Measurements from ENCODE around the gene MYMK. TPM values are rescaled to one million over a fixed set of nuclear protein-coding genes. Genes with fewer than 3 reads are reported as not detected.

MYMK gene
- polyA plus RNA-seq, 3 donors: not detected

- Histone ChIP-seq H3K27ac (ENCODE audit: low read depth in 1 of 2, low read length in 2 of 2) (no peak overlapping the region), H4K20me1 (ENCODE audit: insufficient read depth, low read length) (no peaks in the 10 kb centered on the region), H3K4me1 (ENCODE audit: control insufficient read depth in 1 of 2, insufficient read depth in 2 of 2, low read length in 2 of 2) (peaks cover 16 to 22% of the 10 kb centered on the region in 2 donors), H3K79me2 (ENCODE audit: insufficient read depth, low read length) (no peaks in the 10 kb centered on the region), H3K36me3 (replicated peaks in 1 of 2; ENCODE audit: control insufficient read depth in 1 of 2, insufficient read depth in 2 of 2, low read length in 2 of 2) (no peaks in the 10 kb centered on the region), H3K4me2 (replicated peaks; ENCODE audit: extremely low read depth, low read length, poor library complexity, severe bottlenecking) (peak overlapping the region; percentile 64), H3K4me3 (replicated peaks in 1 of 3; ENCODE audit: low read depth in 2 of 3, low read length in 3 of 3) (peak overlapping the region in 1 of 3 experiments; percentile 56), H3K9me3 (replicated peaks in 1 of 2; ENCODE audit: control insufficient read depth in 1 of 2, insufficient read depth in 1 of 2, low read length in 2 of 2) (no peaks in the 10 kb centered on the region), H3K27me3 (ENCODE audit: control insufficient read depth in 2 of 2, insufficient read depth in 2 of 2, low read length in 2 of 2) (peaks cover 0 to 25% of the 10 kb centered on the region in 2 donors), H2AFZ (ENCODE audit: insufficient read depth, low read depth, low read length, poor library complexity, severe bottlenecking) (peak overlapping the region; percentile 78), H3K9ac (ENCODE audit: insufficient read depth, low read length, poor library complexity, severe bottlenecking) (no peak overlapping the region)
- peak overlapping the region; percentile 58 to 88 for H3K4me3 Mint-ChIP-seq
- H3K27ac Mint-ChIP-seq: no peak overlapping the region
- H3K27me3 Mint-ChIP-seq (ENCODE audit: low read depth in 3 of 3): peaks cover 26 to 49% (median 27%) of the 10 kb centered on the region in 3 donors
- peaks cover 18% of the 10 kb centered on the region for H3K4me1 Mint-ChIP-seq
- no peaks in the 10 kb centered on the region for H3K36me3 Mint-ChIP-seq
- DNase-seq: no peak
- intact Hi-C loops (cut with micrococcal nuclease): no loop called here
- WGBS (ENCODE audit: insufficient coverage): 36% methylated on average over 14 of the region's 18 CpGs
- TF ChIP-seq, protein P1, sequence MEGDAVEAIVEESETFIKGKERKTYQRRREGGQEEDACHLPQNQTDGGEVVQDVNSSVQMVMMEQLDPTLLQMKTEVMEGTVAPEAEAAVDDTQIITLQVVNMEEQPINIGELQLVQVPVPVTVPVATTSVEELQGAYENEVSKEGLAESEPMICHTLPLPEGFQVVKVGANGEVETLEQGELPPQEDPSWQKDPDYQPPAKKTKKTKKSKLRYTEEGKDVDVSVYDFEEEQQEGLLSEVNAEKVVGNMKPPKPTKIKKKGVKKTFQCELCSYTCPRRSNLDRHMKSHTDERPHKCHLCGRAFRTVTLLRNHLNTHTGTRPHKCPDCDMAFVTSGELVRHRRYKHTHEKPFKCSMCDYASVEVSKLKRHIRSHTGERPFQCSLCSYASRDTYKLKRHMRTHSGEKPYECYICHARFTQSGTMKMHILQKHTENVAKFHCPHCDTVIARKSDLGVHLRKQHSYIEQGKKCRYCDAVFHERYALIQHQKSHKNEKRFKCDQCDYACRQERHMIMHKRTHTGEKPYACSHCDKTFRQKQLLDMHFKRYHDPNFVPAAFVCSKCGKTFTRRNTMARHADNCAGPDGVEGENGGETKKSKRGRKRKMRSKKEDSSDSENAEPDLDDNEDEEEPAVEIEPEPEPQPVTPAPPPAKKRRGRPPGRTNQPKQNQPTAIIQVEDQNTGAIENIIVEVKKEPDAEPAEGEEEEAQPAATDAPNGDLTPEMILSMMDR (IDR thresholded peaks at IDR 0.05): peak; percentile 27
- no peaks in the 10 kb centered on the region for H3K9me3 Mint-ChIP-seq
Measured at GRCh38 chr9:133540698-133541025, 15.9 kb upstream of the MYMK start.

DNA sequence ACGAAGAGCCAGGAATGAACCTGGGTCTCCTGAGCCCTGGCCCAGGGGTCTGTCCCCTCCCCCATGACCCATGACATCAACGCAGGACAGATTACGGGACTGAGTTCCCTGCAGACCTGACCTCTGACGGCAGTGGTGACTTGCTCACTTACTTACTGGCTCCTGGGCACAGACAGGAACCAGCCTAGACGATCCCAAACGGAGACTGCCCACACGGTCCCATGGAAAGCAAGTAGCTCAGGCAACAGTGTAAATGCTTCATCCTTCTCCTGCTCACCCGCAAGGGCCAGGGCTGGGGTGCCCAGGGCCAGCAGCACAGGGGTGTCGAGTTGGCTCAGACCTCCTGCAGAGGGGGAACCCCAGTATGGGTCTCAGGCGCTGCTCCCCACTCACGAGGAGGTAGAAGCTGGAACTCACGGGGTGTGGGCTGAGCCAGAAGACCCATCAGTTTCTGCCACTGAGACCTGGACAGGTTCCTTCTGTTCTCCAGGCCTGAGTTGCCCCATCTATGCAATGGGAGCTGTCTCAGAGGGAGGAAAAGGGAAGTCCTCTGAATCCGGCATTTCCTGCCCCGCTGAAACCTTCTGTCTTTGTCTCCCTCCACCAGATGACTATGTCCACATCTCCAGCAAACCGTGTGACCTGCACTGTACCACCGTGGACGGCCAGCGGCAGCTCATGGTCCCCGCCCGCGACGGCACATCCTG, 15.4 kb upstream of the MYMK start:
- Histone ChIP-seq H3K79me2 (ENCODE audit: insufficient read depth, low read length) (no peaks in the 10 kb centered on the region), H2AFZ (ENCODE audit: insufficient read depth, low read depth, low read length, poor library complexity, severe bottlenecking) (peak overlapping the region; percentile 78), H4K20me1 (ENCODE audit: insufficient read depth, low read length) (no peaks in the 10 kb centered on the region), H3K4me1 (ENCODE audit: control insufficient read depth in 1 of 2, insufficient read depth in 2 of 2, low read length in 2 of 2) (peaks cover 16 to 22% of the 10 kb centered on the region in 2 donors), H3K4me2 (replicated peaks; ENCODE audit: extremely low read depth, low read length, poor library complexity, severe bottlenecking) (peak overlapping the region; percentile 64), H3K27ac (ENCODE audit: low read depth in 1 of 2, low read length in 2 of 2) (no peak overlapping the region), H3K27me3 (ENCODE audit: control insufficient read depth in 2 of 2, insufficient read depth in 2 of 2, low read length in 2 of 2) (peaks cover 0 to 26% of the 10 kb centered on the region in 2 donors), H3K36me3 (replicated peaks in 1 of 2; ENCODE audit: control insufficient read depth in 1 of 2, insufficient read depth in 2 of 2, low read length in 2 of 2) (no peaks in the 10 kb centered on the region), H3K9ac (ENCODE audit: insufficient read depth, low read length, poor library complexity, severe bottlenecking) (no peak overlapping the region), H3K9me3 (replicated peaks in 1 of 2; ENCODE audit: control insufficient read depth in 1 of 2, insufficient read depth in 1 of 2, low read length in 2 of 2) (no peaks in the 10 kb centered on the region), H3K4me3 (replicated peaks in 1 of 3; ENCODE audit: low read depth in 2 of 3, low read length in 3 of 3) (peak overlapping the region in 1 of 3 experiments; percentile 56)
- Mint-ChIP-seq H3K27me3 (ENCODE audit: low read depth in 3 of 3) (peaks cover 31 to 54% (median 32%) of the 10 kb centered on the region in 3 donors), H3K36me3 (no peaks in the 10 kb centered on the region), H3K27ac (no peak overlapping the region), H3K9me3 (peaks cover 0 to 2% (median 0%) of the 10 kb centered on the region in 7 donors), H3K4me3 (peak overlapping the region; percentile 58 to 88), H3K4me1 (peaks cover 18% of the 10 kb centered on the region)
- DNase-seq: peak; percentile 34 to 58 (median 35)
- 34% methylated on average over 19 of the region's 22 CpGs for WGBS (ENCODE audit: insufficient coverage)
- intact Hi-C loops (cut with micrococcal nuclease): no loop called here
- TF ChIP-seq, protein P1 (IDR thresholded peaks at IDR 0.05): no peak

Measured in CD14-positive monocyte (primary cell).